Stomach (tissue), 4 donors: ENCODE data around the gene SFN.

Experiments
- POLR2A ChIP-seq, 4 donors: fragments of 450-650 bp; IDR thresholded peaks; one replicate each; pipeline ENCODE4 v1.6.1; 2016; ENCODE audit warnings: antibody characterized with exemption in 4 of 4, control low read depth in 2 of 4, mild to moderate bottlenecking in 1 of 4, moderate library complexity in 1 of 4
- POLR2AphosphoS5 ChIP-seq, 3 donors: sonication (generic); formaldehyde crosslinking; IDR thresholded peaks; one replicate each; pipeline ENCODE4 v1.6.1; 2016; ENCODE audit warnings: antibody characterized with exemption in 3 of 3
- TF ChIP-seq, protein P1 (sequence below), 7 experiments: fragments of 450-650 bp in 4 of 7; fragments of 200-600 bp in 3 of 7; sonication (generic) in 3 of 7; IDR thresholded peaks; one replicate each; pipeline ENCODE4 v1.5.1; 2016 to 2019; ENCODE audit warnings: antibody characterized with exemption in 7 of 7, control low read depth in 2 of 7, mild to moderate bottlenecking in 1 of 7

DNA sequence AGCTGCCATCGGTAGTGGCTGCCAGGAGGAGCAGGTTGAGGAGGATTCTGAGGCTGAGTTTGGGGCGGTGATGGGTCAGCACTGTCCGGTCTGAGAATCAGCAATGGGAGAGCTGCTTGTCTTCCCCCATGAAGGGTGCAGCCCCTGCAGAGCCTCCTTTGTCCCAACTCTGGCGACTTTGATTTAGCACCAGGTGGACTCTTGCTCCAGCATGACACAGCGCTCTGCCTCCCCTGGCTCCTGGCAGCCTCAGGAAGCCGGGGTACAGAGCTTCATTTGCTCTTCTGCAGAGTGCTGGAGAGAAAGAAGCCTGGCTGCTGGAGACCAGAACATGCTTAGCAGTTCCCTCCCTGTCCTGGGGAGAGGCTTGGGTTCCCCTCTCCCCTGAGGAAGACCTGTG, 23.2 kb upstream of the SFN start:
- TF ChIP-seq POLR2A (IDR thresholded peaks at IDR 0.05), result no peak
- TF ChIP-seq, protein P1, sequence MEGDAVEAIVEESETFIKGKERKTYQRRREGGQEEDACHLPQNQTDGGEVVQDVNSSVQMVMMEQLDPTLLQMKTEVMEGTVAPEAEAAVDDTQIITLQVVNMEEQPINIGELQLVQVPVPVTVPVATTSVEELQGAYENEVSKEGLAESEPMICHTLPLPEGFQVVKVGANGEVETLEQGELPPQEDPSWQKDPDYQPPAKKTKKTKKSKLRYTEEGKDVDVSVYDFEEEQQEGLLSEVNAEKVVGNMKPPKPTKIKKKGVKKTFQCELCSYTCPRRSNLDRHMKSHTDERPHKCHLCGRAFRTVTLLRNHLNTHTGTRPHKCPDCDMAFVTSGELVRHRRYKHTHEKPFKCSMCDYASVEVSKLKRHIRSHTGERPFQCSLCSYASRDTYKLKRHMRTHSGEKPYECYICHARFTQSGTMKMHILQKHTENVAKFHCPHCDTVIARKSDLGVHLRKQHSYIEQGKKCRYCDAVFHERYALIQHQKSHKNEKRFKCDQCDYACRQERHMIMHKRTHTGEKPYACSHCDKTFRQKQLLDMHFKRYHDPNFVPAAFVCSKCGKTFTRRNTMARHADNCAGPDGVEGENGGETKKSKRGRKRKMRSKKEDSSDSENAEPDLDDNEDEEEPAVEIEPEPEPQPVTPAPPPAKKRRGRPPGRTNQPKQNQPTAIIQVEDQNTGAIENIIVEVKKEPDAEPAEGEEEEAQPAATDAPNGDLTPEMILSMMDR (IDR thresholded peaks at IDR 0.05), result no peak
- TF ChIP-seq POLR2AphosphoS5 (IDR thresholded peaks at IDR 0.05), result no peak
